AG09309 (cell line): ENCODE measurements around the gene ZNF619.

Experiments
- DNase-seq: peaks from one replicate; pipeline ENCODE4 v3.0.0-alpha.2; 2010; ENCODE audit warnings: low read depth
- H3K4me3 ChIP-seq: 2 replicates; pipeline ENCODE4 v1.5.1; 2011; ENCODE audit warnings: mild to moderate bottlenecking, low read depth, low read length, moderate library complexity; ENCODE audit not compliant: control insufficient read depth
- TF ChIP-seq, protein P1 (sequence below): IDR thresholded peaks from 2 replicates; pipeline ENCODE4 v1.5.1; 2011; ENCODE audit warnings: mild to moderate bottlenecking, low read depth, low read length, inconsistent platforms; ENCODE audit not compliant: insufficient read depth, control insufficient read depth; ENCODE audit errors: missing control alignments

ZNF619 gene

GRCh38 chr3:40476478-40477470 lies at the start of gene ZNF619:
TSS of gene ZNF619 (plus strand) at chr3:40477122. CDS start at chr3:40477980, 858 bp downstream.
- DNase-seq: peak; percentile 25
- H3K4me3 ChIP-seq: peak within 1 kb of the TSS; percentile 80
- TF ChIP-seq, protein P1, sequence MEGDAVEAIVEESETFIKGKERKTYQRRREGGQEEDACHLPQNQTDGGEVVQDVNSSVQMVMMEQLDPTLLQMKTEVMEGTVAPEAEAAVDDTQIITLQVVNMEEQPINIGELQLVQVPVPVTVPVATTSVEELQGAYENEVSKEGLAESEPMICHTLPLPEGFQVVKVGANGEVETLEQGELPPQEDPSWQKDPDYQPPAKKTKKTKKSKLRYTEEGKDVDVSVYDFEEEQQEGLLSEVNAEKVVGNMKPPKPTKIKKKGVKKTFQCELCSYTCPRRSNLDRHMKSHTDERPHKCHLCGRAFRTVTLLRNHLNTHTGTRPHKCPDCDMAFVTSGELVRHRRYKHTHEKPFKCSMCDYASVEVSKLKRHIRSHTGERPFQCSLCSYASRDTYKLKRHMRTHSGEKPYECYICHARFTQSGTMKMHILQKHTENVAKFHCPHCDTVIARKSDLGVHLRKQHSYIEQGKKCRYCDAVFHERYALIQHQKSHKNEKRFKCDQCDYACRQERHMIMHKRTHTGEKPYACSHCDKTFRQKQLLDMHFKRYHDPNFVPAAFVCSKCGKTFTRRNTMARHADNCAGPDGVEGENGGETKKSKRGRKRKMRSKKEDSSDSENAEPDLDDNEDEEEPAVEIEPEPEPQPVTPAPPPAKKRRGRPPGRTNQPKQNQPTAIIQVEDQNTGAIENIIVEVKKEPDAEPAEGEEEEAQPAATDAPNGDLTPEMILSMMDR: no peak

DNA sequence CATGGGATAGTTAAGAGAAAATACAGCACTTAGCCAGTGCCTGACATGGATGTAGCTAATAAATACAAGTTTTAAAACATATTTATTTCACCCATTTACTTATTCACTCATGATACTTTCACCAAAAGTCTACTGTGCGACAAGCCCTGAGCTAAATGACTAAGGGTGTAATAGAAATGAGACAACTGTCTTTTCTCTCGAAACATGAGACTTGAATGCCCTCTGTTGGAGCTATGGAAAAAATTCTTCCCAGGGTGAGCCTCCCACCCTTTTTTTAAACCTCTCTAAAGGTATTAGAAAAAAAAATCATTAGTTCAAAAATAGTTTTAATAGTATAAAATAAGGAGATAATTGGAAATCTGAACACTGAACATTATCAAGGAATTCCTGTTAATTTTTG lies 44.1 kb upstream of the ZNF619 start:
- TF ChIP-seq, protein P1: no peak
- no peak for DNase-seq
- no peak overlapping the region for H3K4me3 ChIP-seq

GRCh38 chr3:40437889-40438288 lies 39.0 kb upstream of the ZNF619 start:
- no peak overlapping the region for H3K4me3 ChIP-seq
- TF ChIP-seq, protein P1: no peak
- DNase-seq: no peak

- TF ChIP-seq, protein P1: no peak
- no peak overlapping the region for H3K4me3 ChIP-seq
- no peak for DNase-seq
Observed at GRCh38 chr3:40445062-40445461, 31.9 kb upstream of the ZNF619 start.

- no peak for DNase-seq
- TF ChIP-seq, protein P1: no peak
- H3K4me3 ChIP-seq: no peak overlapping the region
Observed at GRCh38 chr3:40445880-40446279, 31.0 kb upstream of the ZNF619 start.

DNA sequence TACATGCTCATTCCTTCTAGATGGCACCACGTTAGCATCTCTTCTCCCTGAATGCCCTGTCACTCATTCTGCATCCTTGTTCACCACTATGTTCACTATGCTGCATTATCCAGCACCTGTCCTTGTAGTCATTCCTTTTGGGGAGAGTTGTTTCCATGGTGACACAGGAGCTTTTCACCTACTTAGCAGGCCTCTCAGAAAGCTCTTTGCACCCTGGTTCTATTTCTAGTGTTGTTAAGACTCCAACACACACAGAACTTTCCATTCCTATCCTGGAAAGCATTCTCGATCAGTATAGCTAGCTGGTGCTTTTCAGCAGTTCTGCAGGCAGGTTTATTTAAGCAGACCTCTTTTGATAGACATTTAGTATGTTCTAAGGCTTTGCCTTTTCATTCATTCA lies 26.5 kb upstream of the ZNF619 start:
- DNase-seq: no peak
- no peak overlapping the region for H3K4me3 ChIP-seq
- TF ChIP-seq, protein P1: no peak
